GM12878 (cell line): Measurements from ENCODE around the gene PRR18. TPM values are rescaled to one million over a fixed set of nuclear protein-coding genes. Genes with fewer than 3 reads are reported as not detected.

Source experiments
- ATAC-seq: fragments of 200-7000 bp; cut with Tn5 transposase; 3 replicates; pipeline ENCODE4 v1.9.1; 2020; ENCODE audit warnings: mild to moderate bottlenecking, moderate library complexity
- BruUV-seq: library from RNA; stranded (reverse); fragments of 400-500 nt; replicated peaks from 2 replicates; lab custom pipeline; 2021; lab: Mats Ljungman, UMichigan
- CTCF ChIA-PET: fragments of 300-600 bp; sonication (Branson Sonifier 250); formaldehyde crosslinking; extraction: SDS; loops from one replicate; lab custom pipeline; 2021; ENCODE audit warnings: inconsistent platforms; lab: Yijun Ruan, JAX
- POLR2A ChIA-PET: fragments of 350-600 bp; formaldehyde crosslinking; extraction: SDS; loops from one replicate; lab custom pipeline; 2021; ENCODE audit warnings: inconsistent platforms; lab: Charles Lee
- RAD21 ChIA-PET: fragments of 300-600 bp; sonication (Branson Sonifier 250); formaldehyde crosslinking; loops from one replicate; lab custom pipeline; 2023; ENCODE audit warnings: antibody characterized with exemption; ENCODE audit not compliant: unreplicated experiment; lab: Charles Lee
- SMC1A ChIA-PET: fragments of 300-600 bp; sonication (Branson Sonifier 250); formaldehyde crosslinking; loops from one replicate; lab custom pipeline; 2023; ENCODE audit not compliant: unreplicated experiment, uncharacterized antibody; lab: Charles Lee
- DNase-seq: peaks from one replicate; pipeline ENCODE4 v3.0.0-alpha.2; 2011; ENCODE audit warnings: low read depth, low spot score
- FAIRE-seq: peaks from 3 replicates; lab custom pipeline; 2011; peaks lifted over from hg19 to GRCh38; lab: Jason Lieb, UNC
- H2AFZ ChIP-seq: 2 replicates; pipeline ENCODE4 v1.6.0; 2011; ENCODE audit warnings: low read depth, low read length, control low read depth; ENCODE audit not compliant: control insufficient read depth
- H3K27ac ChIP-seq: 2 replicates; pipeline ENCODE4 v1.5.1; 2011; ENCODE audit warnings: control low read depth; ENCODE audit not compliant: control insufficient read depth, insufficient read depth
- H3K27me3 ChIP-seq, 2 experiments: replicated peaks in 1 of 2; 2 replicates each; pipeline versions ENCODE4 v1.6.0 to v1.6.1; 2011; ENCODE audit warnings: low read length in 1 of 2; ENCODE audit not compliant: control insufficient read depth in 2 of 2, insufficient read depth in 2 of 2
- H3K36me3 ChIP-seq, 2 experiments: 2 replicates each; pipeline ENCODE4 v1.5.1; 2011; ENCODE audit warnings: low read length in 1 of 2; ENCODE audit not compliant: control insufficient read depth in 2 of 2, insufficient read depth in 2 of 2
- H3K4me1 ChIP-seq: 2 replicates; pipeline ENCODE4 v1.6.1; 2011; ENCODE audit warnings: mild to moderate bottlenecking, low read length, moderate library complexity, mixed read lengths; ENCODE audit not compliant: control insufficient read depth, insufficient read depth
- H3K4me2 ChIP-seq: 2 replicates; pipeline ENCODE4 v1.6.0; 2011; ENCODE audit warnings: control low read depth; ENCODE audit not compliant: control insufficient read depth, insufficient read depth
- H3K4me3 ChIP-seq: fragments of 200-600 bp; sonication (generic); 2 replicates; pipeline ENCODE4 v1.5.1; 2016
- H3K79me2 ChIP-seq: 2 replicates; pipeline ENCODE4 v1.6.0; 2011; ENCODE audit warnings: low read length; ENCODE audit not compliant: control insufficient read depth, insufficient read depth
- H3K9ac ChIP-seq: 2 replicates; pipeline ENCODE4 v1.8.0; 2011; ENCODE audit warnings: low read length, control low read depth, mixed read lengths; ENCODE audit not compliant: control insufficient read depth, insufficient read depth
- H3K9me3 ChIP-seq: replicated peaks from 3 replicates; pipeline ENCODE4 v1.5.1; 2011; ENCODE audit warnings: mild to moderate bottlenecking, low read length; ENCODE audit not compliant: control insufficient read depth, insufficient read depth
- H4K20me1 ChIP-seq: 2 replicates; pipeline ENCODE4 v1.6.0; 2011; ENCODE audit not compliant: control insufficient read depth, insufficient read depth
- BACH1 ChIP-seq: fragments of 450-650 bp; IDR thresholded peaks from 2 replicates; pipeline ENCODE4 v1.6.1; 2017; ENCODE audit warnings: mild to moderate bottlenecking, borderline replicate concordance
- BRCA1 ChIP-seq: IDR thresholded peaks from 2 replicates; pipeline ENCODE4 v1.6.1; 2011; ENCODE audit warnings: low read depth, low read length, improper control_type of control experiment
- CTCF ChIP-seq, 3 experiments: IDR thresholded peaks in 2 of 3; conservative IDR thresholded peaks in 1 of 3; 2 replicates each; pipeline ENCODE4 v1.5.1; 2011; ENCODE audit warnings: low read depth in 3 of 3, low read length in 3 of 3, mild to moderate bottlenecking in 3 of 3, control low read depth in 2 of 3, moderate library complexity in 2 of 3, inconsistent platforms in 1 of 3, mixed read lengths in 1 of 3; ENCODE audit not compliant: control insufficient read depth in 2 of 3, insufficient read depth in 1 of 3; ENCODE audit errors: extremely low read depth in 1 of 3
- DPF2 ChIP-seq: fragments of 450-650 bp; IDR thresholded peaks from 2 replicates; pipeline ENCODE4 v1.6.1; 2017; ENCODE audit warnings: mild to moderate bottlenecking
- E2F4 ChIP-seq: IDR thresholded peaks from 2 replicates; pipeline ENCODE4 v1.6.1; 2012; ENCODE audit warnings: low read depth, low read length, improper control_type of control experiment
- ESRRA ChIP-seq: IDR thresholded peaks from 2 replicates; pipeline ENCODE4 v1.6.1; 2012; ENCODE audit warnings: mild to moderate bottlenecking, low read length, improper control_type of control experiment
- FOS ChIP-seq: IDR thresholded peaks from 3 replicates; pipeline ENCODE4 v1.6.1; 2011; ENCODE audit warnings: borderline replicate concordance; ENCODE audit not compliant: insufficient read length; ENCODE audit errors: extremely low read depth
- IKZF2 ChIP-seq, 2 experiments: fragments of 450-650 bp; IDR thresholded peaks; 2 replicates each; pipeline ENCODE4 v1.6.1; 2017; ENCODE audit warnings: mild to moderate bottlenecking in 2 of 2, moderate library complexity in 2 of 2
- NFYA ChIP-seq: IDR thresholded peaks from 2 replicates; pipeline ENCODE4 v1.6.1; 2011; ENCODE audit warnings: low read depth, mild to moderate bottlenecking, low read length, improper control_type of control experiment, borderline replicate concordance
- NR2C1 ChIP-seq: fragments of 450-650 bp; IDR thresholded peaks from 2 replicates; pipeline ENCODE4 v1.6.1; 2017; ENCODE audit warnings: antibody characterized with exemption, mild to moderate bottlenecking, moderate library complexity
- NR2C2 ChIP-seq: IDR thresholded peaks from 2 replicates; pipeline ENCODE4 v1.6.1; 2011; ENCODE audit warnings: borderline replicate concordance, low read depth; ENCODE audit not compliant: control insufficient read depth, insufficient read length
- PML ChIP-seq: IDR thresholded peaks from 2 replicates; pipeline ENCODE4 v1.6.1; 2012; ENCODE audit warnings: low read length, inconsistent platforms
- RELB ChIP-seq: fragments of 450-650 bp; IDR thresholded peaks from 2 replicates; pipeline ENCODE4 v1.6.1; 2017; ENCODE audit warnings: low read depth, mild to moderate bottlenecking, moderate library complexity
- RFX5 ChIP-seq: IDR thresholded peaks from 2 replicates; pipeline ENCODE4 v1.6.1; 2011; ENCODE audit warnings: low read depth, low read length, improper control_type of control experiment
- SUPT20H ChIP-seq: IDR thresholded peaks from 2 replicates; pipeline ENCODE4 v1.6.1; 2011; ENCODE audit warnings: low read depth, mild to moderate bottlenecking, low read length, moderate library complexity, borderline replicate concordance; ENCODE audit not compliant: control insufficient read depth
- TCF3 ChIP-seq: IDR thresholded peaks from 2 replicates; pipeline ENCODE4 v1.6.1; 2012; ENCODE audit warnings: low read depth, mild to moderate bottlenecking, low read length, borderline replicate concordance; ENCODE audit not compliant: insufficient read depth
- WGBS: methylation state at CpG from one replicate; pipeline ENCODE4 v1.1.6; 2016; ENCODE audit warnings: low lambda C conversion rate; ENCODE audit not compliant: insufficient replicate concordance, insufficient coverage; ENCODE audit errors: missing lambda C conversion rate; 5-methylcytosine and 5-hydroxymethylcytosine counted together
- in situ Hi-C: fragments of 300-500 bp; cut with MboI; formaldehyde crosslinking; loops from 9 replicates; pipeline ENCODE4 v1.14.3; 2018; ENCODE audit warnings: mixed read lengths
- intact Hi-C: fragments of 100-400 bp; cut with micrococcal nuclease; formaldehyde crosslinking; loops from one replicate; pipeline ENCODE4 v1.14.2; 2022; ENCODE audit not compliant: unreplicated experiment
- polyA plus RNA-seq, 11 experiments: library from polyadenylated mRNA; depleted of rRNA in 4 of 11; unstranded in 6 of 11; stranded (reverse) in 5 of 11; fragments of >200 nt; fragmentation: Nextera tagmentation in 4 of 11; fragmentation: Illumina TruSeq in 1 of 11; extraction: Ambion mirVana in 4 of 11; extraction: Trizol in 1 of 11; gene quantifications; 1 replicate in 1 of 11; 2 replicates in 10 of 11; pipeline versions ENCODE4 v1.2.1 to v1.2.3, GENCODE V29; 2011 to 2016; ENCODE audit warnings: inconsistent platforms in 2 of 11, missing spikeins in 2 of 11, low read depth in 1 of 11
- total RNA-seq, 4 experiments: library from RNA; depleted of rRNA in 3 of 4; stranded (reverse); fragments of >200 nt in 3 of 4; fragmentation: Illumina TruSeq in 1 of 4; extraction: Trizol in 1 of 4; gene quantifications; 2 replicates each; pipeline versions ENCODE4 v1.2.1 to v1.2.3, GENCODE V29; 2013 to 2021

Gene PRR18
- total and polyA plus RNA-seq, 10 of the 15 experiments (the other 5 are each of a cell fraction or from before 2014, with no cell fraction given): 0.13 to 8.2 (median 1.6) TPM

GRCh38 chr6:166306378-166307081 is 1.7 kb downstream of the PRR18 start (continued):
- TF ChIP-seq RELB (no peak), IKZF2 (IDR thresholded peaks at IDR 0.05) (no peak)

- no peak overlapping the region for H2AFZ ChIP-seq
- no peak overlapping the region for H3K4me3 ChIP-seq
- POLR2A ChIA-PET: no interaction called here
- peaks cover 5% of the 10 kb centered on the region for H3K79me2 ChIP-seq
- H3K9me3 ChIP-seq: no peaks in the 10 kb centered on the region
- H3K4me2 ChIP-seq: no peak overlapping the region
- no peak for TF ChIP-seq FOS
- no peak for TF ChIP-seq BRCA1
- no peak for TF ChIP-seq E2F4
- no peak for TF ChIP-seq TCF3
- TF ChIP-seq DPF2: no peak
- no peak for TF ChIP-seq SUPT20H
- TF ChIP-seq NR2C1: no peak
- no peak for TF ChIP-seq NFYA
- no peak for TF ChIP-seq RFX5
- TF ChIP-seq BACH1: no peak
- TF ChIP-seq CTCF (IDR thresholded peaks at IDR 0.05 in 2 of 3, conservative IDR thresholded peaks at IDR 0.05 in 1 of 3; ENCODE audit: control insufficient read depth in 2 of 3, extremely low read depth in 1 of 3, insufficient read depth in 1 of 3, low read depth in 3 of 3, low read length in 3 of 3): no peak
- no peak for TF ChIP-seq PML
- TF ChIP-seq NR2C2: no peak
- no peak for TF ChIP-seq ESRRA
- CTCF ChIA-PET: interaction anchor here (0.9 to 11.5 kb wide), 3 partner anchors 10 to 94 kb away, joined by 3 to 317 read pairs (median 4); no protein-coding TSS in a partner anchor
- no peak overlapping the region for H3K9ac ChIP-seq
- DNase-seq (no peak), ATAC-seq (no peak), FAIRE-seq (no peak)
- intact Hi-C loops (no loop called here), in situ Hi-C loops (no loop called here)
- no peaks in the 10 kb centered on the region for H3K4me1 ChIP-seq
- no peaks in the 10 kb centered on the region for H3K36me3 ChIP-seq
- SMC1A ChIA-PET: interaction anchor here (0.6 to 5.2 kb wide), 8 partner anchors 8 to 653 kb away, joined by 3 to 24 read pairs (median 4); no protein-coding TSS in a partner anchor
- H3K27ac ChIP-seq: no peak overlapping the region
- RAD21 ChIA-PET: interaction anchor here (1.0 to 2.5 kb wide), 3 partner anchors 29 to 87 kb away, joined by 3 to 6 read pairs (median 3); no protein-coding TSS in a partner anchor
- H4K20me1 ChIP-seq: no peaks in the 10 kb centered on the region
- BruUV-seq: TSS peak; percentile 75
- no peaks in the 10 kb centered on the region; a peak in 2 of 4 replicates for H3K27me3 ChIP-seq
- 82% methylated on average over 10 of the region's 10 CpGs for WGBS
These were observed 2.6 kb downstream of the PRR18 start for GRCh38 chr6:166305562-166306117.
